Nephron progenitor cell (in vitro differentiated cells): ENCODE results near the gene PIGZ.

Source experiments
- DNase-seq: peaks from one replicate; pipeline ENCODE4 v3.0.0; 2021
- H3K27ac Mint-ChIP-seq: 2 replicates; pipeline ENCODE4 v1.8.0; 2021; ENCODE audit warnings: mild to moderate bottlenecking, moderate library complexity, mixed read lengths
- H3K27me3 Mint-ChIP-seq: 2 replicates; pipeline ENCODE4 v1.8.0; 2021; ENCODE audit warnings: mild to moderate bottlenecking, low read depth, mixed read lengths; ENCODE audit not compliant: poor library complexity
- H3K36me3 Mint-ChIP-seq: 2 replicates; pipeline ENCODE4 v1.8.0; 2021; ENCODE audit warnings: low read depth, mixed read lengths
- H3K4me1 Mint-ChIP-seq: 2 replicates; pipeline ENCODE4 v1.8.0; 2021; ENCODE audit warnings: mixed read lengths
- H3K4me3 Mint-ChIP-seq: 2 replicates; pipeline ENCODE4 v1.8.0; 2021; ENCODE audit warnings: mild to moderate bottlenecking, moderate library complexity, mixed read lengths
- H3K9me3 Mint-ChIP-seq: 2 replicates; pipeline ENCODE4 v1.8.0; 2021; ENCODE audit warnings: mild to moderate bottlenecking, moderate library complexity, mixed read lengths
- TF ChIP-seq, protein P1 (sequence below): fragments of 200-600 bp; sonication (generic); IDR thresholded peaks from 2 replicates; pipeline ENCODE4 v1.5.0; 2021; ENCODE audit warnings: antibody characterized with exemption

PIGZ gene

DNA sequence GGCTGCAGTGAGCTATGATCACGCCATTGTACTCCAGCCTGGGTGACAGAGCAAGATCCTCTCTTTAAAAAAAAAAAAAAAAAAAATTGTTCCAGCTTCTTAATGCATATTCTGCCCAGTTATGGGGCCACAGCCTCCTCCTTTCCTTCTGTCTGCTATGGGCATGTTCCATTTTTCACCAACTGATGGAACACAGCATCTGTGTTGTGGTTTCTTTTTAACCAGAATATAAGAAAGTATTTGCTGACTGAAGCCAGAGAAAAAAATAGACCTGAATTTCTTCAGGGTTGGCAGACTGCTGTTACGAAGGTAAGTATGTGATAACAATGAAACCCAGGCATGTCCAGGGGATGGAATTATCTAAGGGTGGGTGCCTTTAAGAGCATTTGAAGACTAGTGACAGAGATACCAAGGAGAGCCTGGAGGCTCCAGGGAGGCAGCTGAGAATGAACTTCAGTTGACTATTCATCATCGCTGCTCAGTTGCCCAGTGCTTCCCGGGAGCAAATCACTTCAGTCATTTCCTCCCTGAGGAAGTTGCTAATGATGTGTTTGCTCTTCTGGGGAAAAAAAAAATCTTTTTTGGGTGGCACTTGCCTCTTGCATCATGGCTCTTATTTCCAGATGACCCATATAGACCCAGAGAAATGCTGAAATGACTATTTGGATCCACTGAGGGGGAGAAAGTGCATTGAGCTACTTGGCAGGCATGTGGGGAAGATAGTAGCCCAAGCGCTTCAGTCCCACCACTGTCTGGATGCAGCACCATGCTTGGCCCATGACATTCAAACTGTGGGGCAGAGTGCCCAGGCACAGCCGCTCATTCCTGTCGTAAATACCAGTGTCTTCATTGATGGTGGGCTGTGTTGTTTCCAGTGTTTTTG, 40.8 kb downstream of the PIGZ start:
- H3K4me3 Mint-ChIP-seq = no peak overlapping the region
- no peak overlapping the region for H3K27ac Mint-ChIP-seq
- TF ChIP-seq, protein P1, sequence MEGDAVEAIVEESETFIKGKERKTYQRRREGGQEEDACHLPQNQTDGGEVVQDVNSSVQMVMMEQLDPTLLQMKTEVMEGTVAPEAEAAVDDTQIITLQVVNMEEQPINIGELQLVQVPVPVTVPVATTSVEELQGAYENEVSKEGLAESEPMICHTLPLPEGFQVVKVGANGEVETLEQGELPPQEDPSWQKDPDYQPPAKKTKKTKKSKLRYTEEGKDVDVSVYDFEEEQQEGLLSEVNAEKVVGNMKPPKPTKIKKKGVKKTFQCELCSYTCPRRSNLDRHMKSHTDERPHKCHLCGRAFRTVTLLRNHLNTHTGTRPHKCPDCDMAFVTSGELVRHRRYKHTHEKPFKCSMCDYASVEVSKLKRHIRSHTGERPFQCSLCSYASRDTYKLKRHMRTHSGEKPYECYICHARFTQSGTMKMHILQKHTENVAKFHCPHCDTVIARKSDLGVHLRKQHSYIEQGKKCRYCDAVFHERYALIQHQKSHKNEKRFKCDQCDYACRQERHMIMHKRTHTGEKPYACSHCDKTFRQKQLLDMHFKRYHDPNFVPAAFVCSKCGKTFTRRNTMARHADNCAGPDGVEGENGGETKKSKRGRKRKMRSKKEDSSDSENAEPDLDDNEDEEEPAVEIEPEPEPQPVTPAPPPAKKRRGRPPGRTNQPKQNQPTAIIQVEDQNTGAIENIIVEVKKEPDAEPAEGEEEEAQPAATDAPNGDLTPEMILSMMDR = no peak
- peaks cover 9% of the 10 kb centered on the region for H3K4me1 Mint-ChIP-seq
- no peaks in the 10 kb centered on the region for H3K9me3 Mint-ChIP-seq
- H3K27me3 Mint-ChIP-seq = no peaks in the 10 kb centered on the region
- H3K36me3 Mint-ChIP-seq = peaks cover 51% of the 10 kb centered on the region
- no peak for DNase-seq

- H3K36me3 Mint-ChIP-seq = peaks cover 60% of the 10 kb centered on the region
- no peaks in the 10 kb centered on the region for H3K27me3 Mint-ChIP-seq
- TF ChIP-seq, protein P1 = no peak
- no peak overlapping the region for H3K4me3 Mint-ChIP-seq
- peaks cover 18% of the 10 kb centered on the region for H3K9me3 Mint-ChIP-seq
- no peak overlapping the region for H3K27ac Mint-ChIP-seq
- no peaks in the 10 kb centered on the region for H3K4me1 Mint-ChIP-seq
- no peak for DNase-seq
Observed at GRCh38 chr3:196920733-196921132, 47.9 kb downstream of the PIGZ start.

DNA sequence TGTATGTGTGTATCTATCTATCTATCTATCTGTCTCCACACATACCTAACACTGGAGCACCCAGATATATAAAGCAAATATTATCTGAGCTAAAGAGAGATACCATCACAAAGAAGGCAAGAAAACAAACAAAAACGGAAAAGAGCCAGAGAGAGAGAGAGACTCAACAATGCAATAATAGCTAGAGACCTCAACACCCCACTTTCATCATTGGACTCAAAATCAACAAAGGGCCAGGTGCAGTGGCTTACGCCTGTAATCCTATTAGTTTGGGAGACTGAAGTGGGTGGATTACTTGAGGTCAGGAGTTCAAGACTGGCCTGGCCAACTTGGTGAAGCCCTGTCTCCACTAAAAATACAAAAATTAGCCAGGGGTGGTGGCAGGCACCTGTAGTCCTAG, 49.7 kb downstream of the PIGZ start:
- no peak for DNase-seq
- peaks cover 29% of the 10 kb centered on the region for H3K9me3 Mint-ChIP-seq
- no peaks in the 10 kb centered on the region for H3K27me3 Mint-ChIP-seq
- no peak overlapping the region for H3K4me3 Mint-ChIP-seq
- no peak overlapping the region for H3K27ac Mint-ChIP-seq
- TF ChIP-seq, protein P1 = no peak
- H3K36me3 Mint-ChIP-seq = peaks cover 76% of the 10 kb centered on the region
- H3K4me1 Mint-ChIP-seq = no peaks in the 10 kb centered on the region

DNA sequence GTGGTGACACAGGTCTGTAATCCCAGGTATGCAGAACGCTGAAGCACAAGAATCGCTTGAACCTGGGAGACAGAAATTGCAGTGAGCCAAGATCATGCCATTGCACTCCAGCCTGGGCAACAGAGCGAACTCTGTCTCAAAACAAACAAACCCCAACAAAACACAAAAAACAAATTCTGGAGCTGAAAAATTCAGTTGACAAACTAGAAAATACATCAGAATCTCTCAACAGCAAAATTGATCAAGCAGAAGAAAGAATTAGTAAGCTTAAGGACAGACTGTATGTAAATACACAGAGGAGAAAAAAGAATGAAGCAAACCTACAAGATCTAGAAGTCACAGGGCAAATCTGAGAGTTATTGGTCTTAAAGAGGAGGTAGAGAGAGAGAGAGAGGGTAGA, 51.6 kb downstream of the PIGZ start:
- no peaks in the 10 kb centered on the region for H3K27me3 Mint-ChIP-seq
- H3K4me3 Mint-ChIP-seq = no peak overlapping the region
- no peaks in the 10 kb centered on the region for H3K4me1 Mint-ChIP-seq
- peaks cover 73% of the 10 kb centered on the region for H3K36me3 Mint-ChIP-seq
- no peak for DNase-seq
- H3K9me3 Mint-ChIP-seq = peaks cover 29% of the 10 kb centered on the region
- no peak overlapping the region for H3K27ac Mint-ChIP-seq
- TF ChIP-seq, protein P1 = no peak

DNA sequence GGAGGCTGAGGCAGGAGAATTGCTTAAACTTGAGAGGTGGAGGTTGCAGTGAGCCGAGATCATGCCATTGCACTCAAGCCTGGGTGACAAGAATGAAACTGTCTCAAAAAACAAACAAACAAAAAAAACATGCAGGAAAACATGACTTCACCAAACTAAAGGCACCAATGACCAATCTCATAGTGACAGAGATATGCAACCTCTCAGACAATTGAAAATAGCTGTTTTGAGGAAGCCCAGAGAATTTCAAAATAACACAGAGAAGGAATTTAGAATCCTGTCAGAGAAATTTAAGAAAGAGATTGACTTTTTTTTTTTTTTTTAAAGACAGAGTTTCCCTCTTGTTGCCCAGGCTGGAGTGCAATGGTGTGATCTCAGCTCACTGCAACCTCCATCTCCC, 52.4 kb downstream of the PIGZ start:
- no peak overlapping the region for H3K4me3 Mint-ChIP-seq
- H3K27me3 Mint-ChIP-seq = no peaks in the 10 kb centered on the region
- TF ChIP-seq, protein P1 = no peak
- H3K4me1 Mint-ChIP-seq = no peaks in the 10 kb centered on the region
- H3K36me3 Mint-ChIP-seq = peaks cover 71% of the 10 kb centered on the region
- no peak overlapping the region for H3K27ac Mint-ChIP-seq
- DNase-seq = no peak
- H3K9me3 Mint-ChIP-seq = peaks cover 29% of the 10 kb centered on the region

GRCh38 chr3:196915375-196915774, 53.3 kb downstream of the PIGZ start:
- Mint-ChIP-seq H3K4me1 (no peaks in the 10 kb centered on the region), H3K4me3 (no peak overlapping the region), H3K27me3 (no peaks in the 10 kb centered on the region), H3K36me3 (peaks cover 76% of the 10 kb centered on the region), H3K27ac (no peak overlapping the region), H3K9me3 (peaks cover 29% of the 10 kb centered on the region)
- no peak for DNase-seq
- TF ChIP-seq, protein P1 = no peak
